GM21447 (cell line): ENCODE results near the gene SUFU.

Experiments used
- ATAC-seq: cut with Tn5 transposase; IDR thresholded peaks from one replicate; pipeline ENCODE4 v1.9.1; 2021; ENCODE audit not compliant: unreplicated experiment

SUFU gene

DNA sequence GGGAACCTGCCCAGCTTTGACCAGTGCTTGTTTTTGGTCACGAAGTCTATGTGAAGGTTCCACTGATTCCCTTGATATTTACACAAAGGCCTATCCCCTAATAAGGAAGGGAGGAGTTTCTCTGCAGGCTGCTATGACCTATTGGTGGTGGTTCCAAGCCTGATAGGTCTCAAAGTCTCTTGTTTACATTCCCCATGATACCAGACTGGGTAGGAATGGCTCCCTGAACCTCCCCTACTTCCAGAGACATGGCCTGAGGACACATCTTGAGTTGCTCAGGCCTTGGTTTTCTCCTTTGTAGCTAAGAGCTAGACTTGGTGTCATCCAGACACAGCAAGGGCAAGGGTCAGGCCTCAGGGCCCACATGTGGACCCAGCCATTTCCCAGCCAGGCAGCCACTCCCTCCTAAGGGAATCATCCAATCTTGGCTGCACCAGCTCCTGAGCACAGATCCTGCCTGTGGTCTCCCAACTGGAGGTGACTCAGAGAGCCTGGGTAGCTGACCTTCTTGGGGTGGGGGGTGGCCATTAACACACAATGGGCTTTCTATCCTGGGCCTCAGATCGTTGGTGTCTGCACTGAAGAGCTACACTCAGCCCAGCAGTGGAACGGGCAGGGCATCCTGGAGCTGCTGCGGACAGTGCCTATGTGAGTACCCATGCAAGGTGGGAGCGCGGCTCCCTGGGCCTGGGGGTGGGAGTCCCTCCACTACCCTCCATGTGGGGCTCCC, 89.5 kb downstream of the SUFU start:
- ATAC-seq, result no peak

DNA sequence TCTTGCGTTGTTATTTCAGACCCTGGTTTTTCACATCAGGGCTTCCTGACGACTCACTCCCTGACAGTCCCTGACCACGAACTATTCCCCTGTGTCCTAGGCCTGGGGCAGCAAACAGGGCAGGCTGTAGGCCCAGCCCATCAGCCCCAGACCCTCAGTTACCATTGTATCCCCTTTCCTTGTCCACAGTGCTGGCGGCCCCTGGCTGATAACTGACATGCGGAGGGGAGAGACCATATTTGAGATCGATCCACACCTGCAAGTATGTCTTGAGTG, 90.0 kb downstream of the SUFU start:
- no peak for ATAC-seq

GRCh38 chr10:102595293-102595692, 91.5 kb downstream of the SUFU start:
- ATAC-seq, result no peak

- no peak for ATAC-seq
Measured at GRCh38 chr10:102595897-102596296, 92.1 kb downstream of the SUFU start.

DNA sequence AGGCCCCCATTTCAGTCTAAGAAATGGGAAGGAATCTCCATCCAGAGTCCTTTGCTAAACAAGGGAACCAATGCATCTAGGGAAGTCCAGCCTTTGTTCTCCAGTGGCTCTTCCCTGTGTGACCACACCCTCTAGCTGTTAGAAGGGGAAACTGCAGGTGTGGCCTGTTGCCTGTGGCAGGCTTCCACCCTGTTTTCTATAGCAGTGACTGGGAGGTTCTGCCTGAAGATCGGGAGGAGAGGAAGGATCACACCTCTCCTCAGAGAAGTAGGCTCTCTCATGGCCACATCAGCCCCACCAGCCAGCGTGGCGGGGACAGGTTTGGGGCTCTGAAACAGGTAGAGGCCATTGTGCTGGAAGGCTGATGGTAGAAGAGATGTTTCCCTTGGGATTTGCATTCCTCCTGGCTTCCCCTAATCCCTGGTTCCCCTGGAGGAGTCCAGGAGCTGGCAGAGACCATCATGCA, 92.8 kb downstream of the SUFU start:
- ATAC-seq, result no peak

DNA sequence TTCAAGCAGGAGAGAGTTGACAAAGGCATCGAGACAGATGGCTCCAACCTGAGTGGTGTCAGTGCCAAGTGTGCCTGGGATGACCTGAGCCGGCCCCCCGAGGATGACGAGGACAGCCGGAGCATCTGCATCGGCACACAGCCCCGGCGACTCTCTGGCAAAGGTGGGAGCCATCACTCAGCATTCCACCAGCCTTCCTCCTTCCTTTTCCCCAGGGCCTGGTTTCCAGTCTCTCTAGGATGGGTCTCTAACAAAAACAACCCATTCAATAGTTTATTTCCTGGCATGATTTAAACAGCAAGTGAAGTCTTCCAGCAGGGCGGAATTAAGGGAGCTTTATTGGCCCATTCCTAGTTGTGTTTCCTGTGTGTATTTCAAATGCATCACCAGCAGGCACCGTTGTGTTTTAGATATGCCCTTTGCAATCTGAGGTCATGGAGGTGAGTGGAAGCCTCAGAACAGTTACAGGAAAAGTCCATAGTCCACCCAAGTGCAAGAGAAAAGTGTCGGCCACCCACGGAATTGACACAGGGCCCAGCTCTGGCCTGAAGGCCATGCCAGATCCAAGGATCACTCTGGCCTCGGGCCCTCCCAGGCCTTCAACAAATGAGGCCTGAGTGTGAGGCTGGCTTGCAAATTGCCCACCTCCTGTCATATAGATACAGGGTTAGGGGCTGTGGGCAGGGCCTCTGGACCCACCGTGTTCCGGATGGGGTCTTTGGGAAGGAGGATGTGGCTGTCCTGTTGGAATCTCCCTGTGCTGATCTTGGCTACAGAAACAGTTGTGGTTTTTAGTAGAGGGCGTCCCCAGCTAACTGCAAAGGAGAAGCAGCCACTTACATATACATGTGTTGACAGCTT, 93.6 kb downstream of the SUFU start:
- ATAC-seq, result no peak

GRCh38 chr10:102598243-102598642, 94.5 kb downstream of the SUFU start:
- ATAC-seq, result no peak

DNA sequence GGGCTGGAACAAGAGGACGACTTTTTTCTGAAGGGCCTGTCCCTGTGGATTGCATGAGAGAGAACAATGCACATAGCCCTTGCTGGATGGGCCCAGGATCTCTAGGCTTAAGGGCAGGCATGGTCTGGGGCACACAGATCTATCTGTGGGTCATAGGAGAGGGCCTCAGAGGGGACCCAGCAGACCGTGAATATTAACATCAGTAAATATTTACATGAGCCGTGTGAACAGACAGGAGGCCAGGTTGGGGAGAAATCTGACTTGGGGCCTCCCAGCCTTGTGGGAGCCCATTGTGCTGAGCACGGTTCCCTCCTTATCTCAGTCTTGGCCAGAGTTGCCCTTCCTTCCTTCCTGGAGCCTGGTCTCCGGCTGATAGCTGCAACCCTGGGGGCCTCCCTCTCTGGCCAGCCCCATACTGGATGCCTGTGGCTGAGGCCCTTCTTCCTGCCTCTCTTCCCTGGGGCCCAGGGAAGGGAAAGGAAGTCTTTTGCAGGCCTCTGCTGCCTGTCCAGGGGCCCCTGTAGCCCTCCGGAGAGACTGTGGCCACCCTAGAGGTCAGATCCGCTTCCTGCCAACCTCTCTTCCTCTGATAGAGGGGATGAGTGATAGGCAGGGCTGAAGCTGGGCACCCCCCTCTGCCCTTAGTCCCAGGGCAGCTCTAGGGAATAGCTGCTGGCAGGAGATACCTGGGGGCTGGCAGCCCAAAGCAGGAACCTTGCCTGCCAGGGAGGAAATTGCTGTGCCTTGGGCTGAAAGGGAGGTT, 96.0 kb downstream of the SUFU start:
- no peak for ATAC-seq

- ATAC-seq, result no peak
Measured at GRCh38 chr10:102600816-102601215, 97.0 kb downstream of the SUFU start.

GRCh38 chr10:102601639-102602038, 97.9 kb downstream of the SUFU start:
- no peak for ATAC-seq

GRCh38 chr10:102602272-102603045, 98.7 kb downstream of the SUFU start:
- no peak for ATAC-seq

DNA sequence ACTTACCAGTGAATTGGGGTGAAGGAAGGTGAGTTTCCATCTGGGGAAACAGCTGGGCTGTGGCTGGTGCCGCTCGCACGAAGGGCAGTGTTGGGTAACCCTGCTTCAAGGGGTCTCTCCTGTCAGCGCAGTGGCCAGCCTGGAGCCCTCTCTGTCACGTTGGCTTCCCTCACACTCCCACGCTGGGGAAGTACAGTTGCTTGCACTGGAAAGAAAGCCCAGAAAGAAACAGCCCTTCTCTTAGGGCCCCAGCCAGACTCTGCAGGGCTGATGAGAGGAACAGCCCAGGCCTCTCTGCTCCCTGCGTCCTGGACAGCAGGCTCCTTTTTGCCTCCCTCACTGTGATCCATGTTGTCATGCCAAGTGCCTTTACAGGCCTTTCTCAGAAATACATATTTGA, 100.2 kb downstream of the SUFU start:
- no peak for ATAC-seq

- ATAC-seq, result no peak
Measured at GRCh38 chr10:102604439-102604841, 100.7 kb downstream of the SUFU start.

DNA sequence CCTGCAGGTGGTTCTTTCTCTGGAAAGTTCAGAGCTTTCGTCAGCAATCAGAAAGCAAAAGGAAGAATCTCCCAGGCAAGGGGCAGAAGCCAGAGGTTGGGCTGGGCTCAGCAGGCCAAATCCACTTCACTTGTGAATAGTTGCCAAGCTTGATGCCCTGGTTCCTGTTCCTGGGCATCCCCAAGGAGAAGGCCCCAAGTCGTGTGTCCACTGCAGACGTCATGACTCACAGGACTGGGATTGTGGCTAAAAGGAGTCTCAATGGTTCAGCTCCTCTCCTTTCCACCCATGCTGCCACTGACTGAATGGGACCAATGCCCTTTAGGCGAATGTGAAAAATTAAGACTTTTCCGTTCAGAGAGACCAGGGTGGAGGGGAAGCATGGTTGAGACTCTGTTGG, 101.9 kb downstream of the SUFU start:
- no peak for ATAC-seq

DNA sequence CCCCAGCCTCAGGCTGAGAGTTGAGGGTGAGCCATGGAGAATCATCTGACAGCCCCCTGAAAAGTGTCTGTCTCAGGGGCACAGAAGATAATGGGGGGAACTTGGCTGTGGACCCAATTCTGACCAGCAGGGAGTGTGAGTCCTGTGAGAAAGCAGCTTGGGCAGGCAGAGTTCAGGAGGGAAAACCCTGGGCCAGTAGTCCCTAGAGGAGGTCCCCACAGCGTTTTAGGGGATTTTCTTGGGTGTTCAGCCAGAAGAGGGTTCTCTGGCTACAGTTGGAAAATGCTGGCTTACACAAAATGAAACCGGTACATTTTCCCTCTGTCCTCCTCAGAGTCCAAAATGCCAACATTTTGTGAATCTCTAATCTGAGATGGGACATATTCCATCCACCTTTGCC, 104.7 kb downstream of the SUFU start:
- no peak for ATAC-seq

GRCh38 chr10:102610441-102610887, 106.7 kb downstream of the SUFU start:
- ATAC-seq, result no peak

DNA sequence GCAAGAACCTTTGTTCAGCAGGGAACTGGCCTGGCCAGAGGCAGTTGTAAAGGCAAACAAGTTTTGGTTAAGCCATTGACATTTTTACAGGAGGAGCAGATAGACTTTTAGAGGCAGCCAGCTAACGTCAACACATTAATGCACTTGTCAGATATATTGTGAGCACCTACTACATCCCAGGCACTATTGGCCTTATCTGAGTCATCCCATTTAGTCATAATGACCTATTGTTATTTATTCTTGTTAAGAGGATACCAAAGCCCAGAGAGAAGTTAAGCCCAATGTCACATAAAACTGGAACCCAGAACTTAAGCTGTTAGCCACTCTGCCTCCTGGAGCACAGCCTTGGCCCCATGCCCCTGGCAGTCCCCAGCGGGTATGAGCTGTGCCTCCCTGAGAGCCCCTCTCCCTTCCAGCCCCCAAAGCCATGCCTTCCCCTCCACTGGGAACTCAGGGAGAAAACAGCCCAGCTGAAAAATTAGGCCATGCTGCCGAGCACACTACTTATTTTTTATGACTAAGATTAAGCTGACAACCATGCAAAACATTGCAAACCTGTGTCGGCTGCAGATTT, 107.8 kb downstream of the SUFU start:
- ATAC-seq, result no peak

- ATAC-seq, result no peak
Measured at GRCh38 chr10:102612964-102613275, 109.1 kb downstream of the SUFU start.

DNA sequence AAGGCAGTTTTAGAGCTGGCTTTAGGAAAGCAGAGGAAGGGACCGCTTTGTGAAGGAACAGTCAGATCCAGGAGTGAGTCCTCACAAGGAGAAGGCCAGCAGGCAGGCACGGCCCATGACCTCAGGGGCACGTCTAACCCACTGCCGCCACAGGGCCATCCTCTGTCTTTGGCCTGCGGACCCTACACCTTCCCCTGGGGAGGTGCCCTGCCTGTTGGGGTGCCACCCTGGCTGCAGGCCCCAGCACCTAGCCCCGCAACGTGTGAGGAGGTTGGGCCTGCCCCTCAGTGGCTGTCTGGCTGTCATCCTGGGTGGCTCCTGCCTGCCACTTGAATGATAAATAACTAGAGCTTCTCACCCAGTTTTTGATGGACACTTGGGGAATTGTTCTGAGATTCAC, 109.5 kb downstream of the SUFU start:
- ATAC-seq, result no peak

- no peak for ATAC-seq
Measured at GRCh38 chr10:102613785-102614184, 110.0 kb downstream of the SUFU start.

GRCh38 chr10:102614888-102615287, 111.1 kb downstream of the SUFU start:
- ATAC-seq, result no peak
